Neural crest cell (in vitro differentiated cells): ENCODE data around the gene ZBTB21. TPM values are rescaled to one million over a fixed set of nuclear protein-coding genes. Genes with fewer than 3 reads are reported as not detected.

Source experiments
- DNase-seq: peaks from one replicate; pipeline ENCODE4 v3.0.0; 2021; ENCODE audit warnings: low read depth, mixed read lengths, low spot score
- H3K27ac Mint-ChIP-seq: one replicate; pipeline ENCODE4 v1.8.0; 2021; ENCODE audit warnings: mild to moderate bottlenecking, mixed read lengths; ENCODE audit not compliant: unreplicated experiment
- H3K27me3 Mint-ChIP-seq: 2 replicates; pipeline ENCODE4 v1.8.0; 2021; ENCODE audit warnings: low read depth, mild to moderate bottlenecking, mixed read lengths
- H3K36me3 Mint-ChIP-seq: 2 replicates; pipeline ENCODE4 v1.8.0; 2021; ENCODE audit warnings: low read depth, mild to moderate bottlenecking, mixed read lengths
- H3K4me1 Mint-ChIP-seq: 2 replicates; pipeline ENCODE4 v1.8.0; 2021; ENCODE audit warnings: mixed read lengths
- H3K4me3 Mint-ChIP-seq: one replicate; pipeline ENCODE4 v1.8.0; 2021; ENCODE audit warnings: mild to moderate bottlenecking, mixed read lengths
- H3K9me3 Mint-ChIP-seq: 2 replicates; pipeline ENCODE4 v1.8.0; 2021; ENCODE audit warnings: mixed read lengths
- total RNA-seq: library from RNA; stranded (reverse); gene quantifications from 2 replicates; pipeline ENCODE4 v1.2.1, GENCODE V29; 2021
- TF ChIP-seq, protein P1 (sequence below): fragments of 200-600 bp; sonication (generic); conservative IDR thresholded peaks from 2 replicates; pipeline ENCODE4 v1.5.0; 2021; ENCODE audit warnings: antibody characterized with exemption, mild to moderate bottlenecking

Gene ZBTB21
- total RNA-seq, 1 donor from 2014 or later = 16.4 TPM

DNA sequence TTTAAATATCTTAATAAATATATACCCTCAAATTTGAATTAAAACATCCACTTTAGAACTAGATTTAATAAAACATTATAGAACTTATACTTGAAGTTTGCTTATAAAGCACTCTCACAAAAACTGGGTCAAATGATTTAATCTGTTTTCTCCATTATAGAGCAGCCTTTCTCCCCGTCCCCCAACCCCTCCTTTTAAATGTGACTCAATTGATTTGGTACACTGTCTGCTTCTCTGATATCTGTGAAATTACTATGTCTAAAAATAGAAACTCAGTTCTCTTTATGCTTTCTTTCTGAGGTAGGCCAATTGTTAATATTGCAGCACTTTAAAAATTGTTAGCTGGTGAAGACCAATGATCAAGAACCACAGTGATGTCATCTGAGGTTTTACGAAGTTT lies 6.9 kb upstream of the ZBTB21 start:
- no peaks in the 10 kb centered on the region for H3K9me3 Mint-ChIP-seq
- no peak overlapping the region for H3K4me3 Mint-ChIP-seq
- DNase-seq = no peak
- H3K27me3 Mint-ChIP-seq = peaks cover 13% of the 10 kb centered on the region
- TF ChIP-seq, protein P1, sequence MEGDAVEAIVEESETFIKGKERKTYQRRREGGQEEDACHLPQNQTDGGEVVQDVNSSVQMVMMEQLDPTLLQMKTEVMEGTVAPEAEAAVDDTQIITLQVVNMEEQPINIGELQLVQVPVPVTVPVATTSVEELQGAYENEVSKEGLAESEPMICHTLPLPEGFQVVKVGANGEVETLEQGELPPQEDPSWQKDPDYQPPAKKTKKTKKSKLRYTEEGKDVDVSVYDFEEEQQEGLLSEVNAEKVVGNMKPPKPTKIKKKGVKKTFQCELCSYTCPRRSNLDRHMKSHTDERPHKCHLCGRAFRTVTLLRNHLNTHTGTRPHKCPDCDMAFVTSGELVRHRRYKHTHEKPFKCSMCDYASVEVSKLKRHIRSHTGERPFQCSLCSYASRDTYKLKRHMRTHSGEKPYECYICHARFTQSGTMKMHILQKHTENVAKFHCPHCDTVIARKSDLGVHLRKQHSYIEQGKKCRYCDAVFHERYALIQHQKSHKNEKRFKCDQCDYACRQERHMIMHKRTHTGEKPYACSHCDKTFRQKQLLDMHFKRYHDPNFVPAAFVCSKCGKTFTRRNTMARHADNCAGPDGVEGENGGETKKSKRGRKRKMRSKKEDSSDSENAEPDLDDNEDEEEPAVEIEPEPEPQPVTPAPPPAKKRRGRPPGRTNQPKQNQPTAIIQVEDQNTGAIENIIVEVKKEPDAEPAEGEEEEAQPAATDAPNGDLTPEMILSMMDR = no peak
- no peaks in the 10 kb centered on the region for H3K36me3 Mint-ChIP-seq
- H3K27ac Mint-ChIP-seq = no peak overlapping the region
- peaks cover 19% of the 10 kb centered on the region for H3K4me1 Mint-ChIP-seq

DNA sequence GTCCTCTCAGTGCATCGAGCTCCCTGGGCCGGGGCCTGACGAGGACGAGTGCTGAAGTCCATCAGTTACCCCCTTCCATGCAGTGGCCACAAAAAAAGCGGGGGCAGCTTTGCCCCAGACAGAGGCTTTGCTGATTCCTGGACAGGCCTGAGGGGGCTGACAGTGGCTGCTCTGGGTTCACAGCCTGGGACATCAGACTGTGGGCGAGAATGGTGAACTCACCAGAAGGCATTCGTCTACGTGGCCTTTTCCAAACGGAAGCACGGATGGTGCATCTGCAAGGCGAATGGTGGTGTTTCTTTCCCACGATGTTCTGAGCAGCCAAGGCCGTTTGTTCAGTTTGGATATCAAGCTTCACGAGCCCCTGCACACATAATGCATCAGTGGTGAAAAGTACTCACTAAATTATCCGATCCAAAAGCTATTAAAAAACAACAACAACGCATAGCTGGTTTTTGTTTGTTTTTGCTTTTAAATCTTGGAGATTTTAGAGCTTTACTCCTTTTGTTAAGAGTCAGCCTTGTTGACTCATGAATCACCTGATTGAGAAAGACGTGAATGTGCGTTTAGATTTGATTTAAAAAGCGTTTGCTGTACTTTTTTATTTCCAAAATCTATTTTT lies 6.3 kb upstream of the ZBTB21 start:
- Mint-ChIP-seq H3K27me3 (peaks cover 16% of the 10 kb centered on the region), H3K27ac (no peak overlapping the region), H3K4me1 (peaks cover 13% of the 10 kb centered on the region), H3K9me3 (no peaks in the 10 kb centered on the region), H3K4me3 (no peak overlapping the region), H3K36me3 (no peaks in the 10 kb centered on the region)
- DNase-seq = no peak
- TF ChIP-seq, protein P1 = no peak

DNA sequence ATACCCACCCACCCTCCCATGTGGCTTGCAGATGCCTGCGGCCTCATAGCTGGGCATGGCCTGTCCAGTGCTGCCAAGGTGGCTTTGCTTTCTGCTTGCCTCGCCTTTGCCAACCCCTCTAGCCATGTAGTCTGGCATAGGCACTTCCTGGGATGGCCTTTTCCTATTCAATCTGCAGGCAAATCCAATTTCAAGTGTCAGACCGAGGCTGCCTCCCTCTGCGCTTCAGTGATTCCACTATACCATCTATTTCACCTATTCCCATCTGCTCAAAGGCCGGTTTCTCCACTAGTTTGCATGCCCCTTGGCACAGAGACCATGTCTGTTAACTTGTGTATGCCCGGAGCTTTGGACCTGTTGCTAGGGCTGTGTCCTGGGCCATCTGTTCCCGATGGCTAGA lies 3.8 kb upstream of the ZBTB21 start:
- H3K9me3 Mint-ChIP-seq = no peaks in the 10 kb centered on the region
- no peaks in the 10 kb centered on the region for H3K36me3 Mint-ChIP-seq
- no peak overlapping the region for H3K27ac Mint-ChIP-seq
- peaks cover 4% of the 10 kb centered on the region for H3K4me1 Mint-ChIP-seq
- DNase-seq = no peak
- H3K4me3 Mint-ChIP-seq = peak overlapping the region; percentile 56
- TF ChIP-seq, protein P1 = no peak
- peaks cover 21% of the 10 kb centered on the region for H3K27me3 Mint-ChIP-seq

DNA sequence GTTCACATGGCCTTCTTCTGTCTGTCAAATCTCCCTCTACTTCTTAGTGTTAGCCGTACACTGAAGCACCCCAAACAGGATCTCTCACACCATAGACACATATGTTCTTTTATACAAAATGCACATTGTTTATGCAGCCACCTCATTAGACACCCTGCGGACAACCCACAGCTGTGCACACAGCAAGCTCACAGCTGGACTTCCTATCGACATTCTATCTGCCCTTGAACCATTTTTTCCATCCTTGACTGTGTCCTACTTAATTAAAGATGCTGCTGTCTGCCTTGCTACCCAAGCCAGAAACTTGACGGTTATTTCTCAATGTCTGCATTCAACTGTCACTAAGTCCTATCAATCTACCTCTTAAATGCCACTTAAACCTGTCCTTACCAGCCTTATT lies 3.2 kb upstream of the ZBTB21 start:
- H3K27ac Mint-ChIP-seq = no peak overlapping the region
- peaks cover 4% of the 10 kb centered on the region for H3K4me1 Mint-ChIP-seq
- peak overlapping the region; percentile 90 for H3K4me3 Mint-ChIP-seq

DNA sequence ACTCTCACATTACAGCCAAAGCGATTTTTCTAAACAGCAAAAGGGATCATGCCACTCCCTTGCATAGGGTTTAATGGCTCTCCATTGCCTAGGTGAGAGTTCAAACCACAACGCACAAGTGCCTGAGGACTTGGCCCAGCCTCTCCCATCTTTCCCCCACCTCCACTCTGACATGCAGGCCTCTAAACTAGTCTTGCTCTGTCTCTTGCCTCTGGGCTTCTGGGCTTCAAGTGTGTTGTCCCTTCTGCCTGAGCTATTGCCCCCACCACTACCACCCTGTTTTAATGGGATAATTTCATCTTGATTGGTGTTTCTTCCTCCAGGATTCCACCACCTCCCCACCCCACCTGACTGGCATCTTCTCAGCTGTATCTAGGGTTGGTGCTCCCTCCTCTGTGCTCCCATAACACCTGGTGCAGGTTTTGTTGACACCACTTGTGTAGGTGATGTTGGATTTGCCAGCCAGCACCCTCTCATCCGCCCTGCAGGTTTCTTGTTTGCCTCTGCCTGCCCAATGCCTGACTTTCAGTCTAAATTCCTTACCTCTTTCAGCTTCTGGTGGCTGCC lies 2.7 kb upstream of the ZBTB21 start:
- H3K4me3 Mint-ChIP-seq = peak overlapping the region; percentile 90
- DNase-seq = no peak
- peaks cover 21% of the 10 kb centered on the region for H3K27me3 Mint-ChIP-seq
- TF ChIP-seq, protein P1 = no peak
- H3K27ac Mint-ChIP-seq = no peak overlapping the region
- H3K36me3 Mint-ChIP-seq = no peaks in the 10 kb centered on the region
- no peaks in the 10 kb centered on the region for H3K9me3 Mint-ChIP-seq
- peaks cover 4% of the 10 kb centered on the region for H3K4me1 Mint-ChIP-seq

More for the DNA sequence above, 3.2 kb upstream of the ZBTB21 start:
- no peaks in the 10 kb centered on the region for H3K9me3 Mint-ChIP-seq
- H3K27me3 Mint-ChIP-seq = peaks cover 21% of the 10 kb centered on the region
- TF ChIP-seq, protein P1 = no peak
- DNase-seq = no peak
- H3K36me3 Mint-ChIP-seq = no peaks in the 10 kb centered on the region
